ENCODE measurements around the gene DPP6. TPM values are rescaled to one million over a fixed set of nuclear protein-coding genes. Genes with fewer than 3 reads are reported as not detected.

Gene DPP6
- total and polyA plus RNA-seq, 9 of the 15 experiments (the other 6 are each of a cell fraction or from before 2014, with no cell fraction given): not detected

DNA sequence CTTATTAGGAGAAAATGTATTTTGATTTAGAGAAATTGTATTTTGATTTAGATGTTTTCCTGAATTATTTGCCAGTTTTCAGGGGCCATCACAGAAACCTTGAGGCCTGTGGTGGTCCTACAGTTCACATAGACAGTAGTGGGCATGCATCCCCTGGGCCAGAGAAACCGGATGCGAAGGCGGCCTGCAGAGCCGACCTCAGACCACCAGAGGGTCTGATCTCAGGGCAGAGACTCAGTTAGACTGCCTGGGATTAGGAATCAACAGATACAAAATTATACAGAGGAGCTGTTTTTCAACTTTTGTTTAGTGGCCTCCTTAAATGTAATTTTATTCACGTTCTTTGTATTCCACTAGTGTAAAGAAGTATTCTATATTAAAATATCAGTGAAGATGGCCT is 792.3 kb downstream of the DPP6 start:
- intact Hi-C loops (cut with micrococcal nuclease) (no loop called here), in situ Hi-C loops (cut with MboI) (no loop called here)
- Histone ChIP-seq H3K4me2 (ENCODE audit: insufficient read depth, low read length) (no peak overlapping the region), H3K27ac (ENCODE audit: extremely low read depth, low read depth, low read length) (no peak overlapping the region), H3K27me3 (ENCODE audit: control insufficient read depth in 2 of 2, insufficient read depth in 2 of 2, low read length in 2 of 2) (peaks cover 39 to 51% of the 10 kb centered on the region in 2 experiments), H2AFZ (ENCODE audit: low read depth, low read length) (no peak overlapping the region), H3K9ac (ENCODE audit: insufficient read depth in 1 of 2, low read depth in 2 of 2, low read length in 2 of 2) (no peak overlapping the region), H3K4me3 (no peak overlapping the region), H4K20me1 (replicated peaks; ENCODE audit: control insufficient read depth, insufficient read depth, low read length) (no peaks in the 10 kb centered on the region), H3K9me3 (replicated peaks; ENCODE audit: control insufficient read depth, insufficient read depth, low read depth, low read length) (no peaks in the 10 kb centered on the region), H3K4me1 (replicated peaks in 1 of 2; ENCODE audit: control insufficient read depth in 2 of 2, insufficient read depth in 2 of 2, low read length in 2 of 2) (no peaks in the 10 kb centered on the region), H3K79me2 (ENCODE audit: control insufficient read depth, insufficient read depth, low read length) (no peaks in the 10 kb centered on the region), H3K9me1 (ENCODE audit: control insufficient read depth, insufficient read depth, low read length) (no peaks in the 10 kb centered on the region), H3K36me3 (ENCODE audit: control insufficient read depth, insufficient read depth, low read length) (no peaks in the 10 kb centered on the region)
- ChIA-PET POLR2A (interaction anchor here (1.0 to 1.1 kb wide), 2 partner anchors 12 to 13 kb away, joined by 3 read pairs; no protein-coding TSS in a partner anchor), CTCF (ENCODE audit: low intra/inter-chr PET ratio) (no interaction called here)
- peak; percentile 76; the same call in 2 of the 3 replicates for ATAC-seq
- WGBS (ENCODE audit: insufficient coverage, low coverage, missing lambda C conversion rate): 0% methylated on average over 5 of the region's 5 CpGs
- TF ChIP-seq, protein P1, sequence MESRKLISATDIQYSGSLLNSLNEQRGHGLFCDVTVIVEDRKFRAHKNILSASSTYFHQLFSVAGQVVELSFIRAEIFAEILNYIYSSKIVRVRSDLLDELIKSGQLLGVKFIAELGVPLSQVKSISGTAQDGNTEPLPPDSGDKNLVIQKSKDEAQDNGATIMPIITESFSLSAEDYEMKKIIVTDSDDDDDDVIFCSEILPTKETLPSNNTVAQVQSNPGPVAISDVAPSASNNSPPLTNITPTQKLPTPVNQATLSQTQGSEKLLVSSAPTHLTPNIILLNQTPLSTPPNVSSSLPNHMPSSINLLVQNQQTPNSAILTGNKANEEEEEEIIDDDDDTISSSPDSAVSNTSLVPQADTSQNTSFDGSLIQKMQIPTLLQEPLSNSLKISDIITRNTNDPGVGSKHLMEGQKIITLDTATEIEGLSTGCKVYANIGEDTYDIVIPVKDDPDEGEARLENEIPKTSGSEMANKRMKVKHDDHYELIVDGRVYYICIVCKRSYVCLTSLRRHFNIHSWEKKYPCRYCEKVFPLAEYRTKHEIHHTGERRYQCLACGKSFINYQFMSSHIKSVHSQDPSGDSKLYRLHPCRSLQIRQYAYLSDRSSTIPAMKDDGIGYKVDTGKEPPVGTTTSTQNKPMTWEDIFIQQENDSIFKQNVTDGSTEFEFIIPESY (CRISPR knock-in tag; IDR thresholded peaks at IDR 0.05): no peak
- TF ChIP-seq, protein P2, sequence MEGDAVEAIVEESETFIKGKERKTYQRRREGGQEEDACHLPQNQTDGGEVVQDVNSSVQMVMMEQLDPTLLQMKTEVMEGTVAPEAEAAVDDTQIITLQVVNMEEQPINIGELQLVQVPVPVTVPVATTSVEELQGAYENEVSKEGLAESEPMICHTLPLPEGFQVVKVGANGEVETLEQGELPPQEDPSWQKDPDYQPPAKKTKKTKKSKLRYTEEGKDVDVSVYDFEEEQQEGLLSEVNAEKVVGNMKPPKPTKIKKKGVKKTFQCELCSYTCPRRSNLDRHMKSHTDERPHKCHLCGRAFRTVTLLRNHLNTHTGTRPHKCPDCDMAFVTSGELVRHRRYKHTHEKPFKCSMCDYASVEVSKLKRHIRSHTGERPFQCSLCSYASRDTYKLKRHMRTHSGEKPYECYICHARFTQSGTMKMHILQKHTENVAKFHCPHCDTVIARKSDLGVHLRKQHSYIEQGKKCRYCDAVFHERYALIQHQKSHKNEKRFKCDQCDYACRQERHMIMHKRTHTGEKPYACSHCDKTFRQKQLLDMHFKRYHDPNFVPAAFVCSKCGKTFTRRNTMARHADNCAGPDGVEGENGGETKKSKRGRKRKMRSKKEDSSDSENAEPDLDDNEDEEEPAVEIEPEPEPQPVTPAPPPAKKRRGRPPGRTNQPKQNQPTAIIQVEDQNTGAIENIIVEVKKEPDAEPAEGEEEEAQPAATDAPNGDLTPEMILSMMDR (IDR thresholded peaks at IDR 0.05 in 2 of 3, conservative IDR thresholded peaks at IDR 0.05 in 1 of 3; ENCODE audit: insufficient read depth in 2 of 3, low read depth in 1 of 3, low read length in 3 of 3): peak in 2 of 3 experiments; percentile 30 to 34; a peak in 2 of 6 replicates
- BruUV-seq (replicated peaks): no TSS peak
- no peak for FAIRE-seq
- DNase-seq (ENCODE audit: extremely low read depth in 1 of 4, low spot score in 3 of 4): no peak
